ENCODE results near the gene FAM53B. TPM values are rescaled to one million over a fixed set of nuclear protein-coding genes. Genes with fewer than 3 reads are reported as not detected.
A peak's percentile ranks its signal among the peaks of the same experiment; 100 is the strongest.

FAM53B gene
- total RNA-seq, 1 donor from 2014 or later, result 41.3 TPM

DNA sequence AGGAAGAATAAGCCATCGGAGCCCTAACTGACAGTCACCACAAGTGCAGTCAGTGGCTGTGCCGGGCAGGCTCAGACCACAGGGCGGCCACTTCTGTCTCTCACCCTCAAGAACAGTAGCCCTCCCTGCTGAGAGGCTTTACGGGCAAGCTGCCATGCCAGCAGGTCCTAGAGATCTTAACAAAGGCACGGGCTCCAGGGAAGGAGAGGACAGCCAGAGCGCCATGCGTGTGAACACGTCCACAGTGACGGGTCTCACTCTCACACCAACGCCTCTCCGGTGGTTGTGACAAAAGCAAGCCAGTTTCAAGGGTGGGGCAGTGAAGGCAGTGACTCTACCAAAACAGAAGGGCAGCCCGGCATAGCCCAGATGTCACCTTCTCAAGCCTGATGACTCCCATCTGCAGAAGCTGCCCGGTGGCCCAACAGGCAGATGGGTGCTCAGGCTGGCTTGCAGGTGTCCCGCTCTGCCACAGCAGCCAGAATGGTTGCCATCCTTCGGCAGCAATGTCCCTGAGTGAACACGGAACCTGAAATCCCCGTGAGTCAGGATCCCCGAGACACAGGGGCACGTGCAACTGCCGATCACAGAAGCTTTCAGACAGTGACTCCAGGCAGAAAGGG lies 102.0 kb downstream of the FAM53B start:
- Mint-ChIP-seq H3K4me3 (no peak overlapping the region), H3K27me3 (ENCODE audit: low read depth) (no peaks in the 10 kb centered on the region), H3K27ac (ENCODE audit: unreplicated experiment) (no peak overlapping the region), H3K36me3 (ENCODE audit: low read depth) (no peaks in the 10 kb centered on the region), H3K4me1 (peaks cover 54% of the 10 kb centered on the region), H3K9me3 (no peaks in the 10 kb centered on the region)
- TF ChIP-seq, protein P1, sequence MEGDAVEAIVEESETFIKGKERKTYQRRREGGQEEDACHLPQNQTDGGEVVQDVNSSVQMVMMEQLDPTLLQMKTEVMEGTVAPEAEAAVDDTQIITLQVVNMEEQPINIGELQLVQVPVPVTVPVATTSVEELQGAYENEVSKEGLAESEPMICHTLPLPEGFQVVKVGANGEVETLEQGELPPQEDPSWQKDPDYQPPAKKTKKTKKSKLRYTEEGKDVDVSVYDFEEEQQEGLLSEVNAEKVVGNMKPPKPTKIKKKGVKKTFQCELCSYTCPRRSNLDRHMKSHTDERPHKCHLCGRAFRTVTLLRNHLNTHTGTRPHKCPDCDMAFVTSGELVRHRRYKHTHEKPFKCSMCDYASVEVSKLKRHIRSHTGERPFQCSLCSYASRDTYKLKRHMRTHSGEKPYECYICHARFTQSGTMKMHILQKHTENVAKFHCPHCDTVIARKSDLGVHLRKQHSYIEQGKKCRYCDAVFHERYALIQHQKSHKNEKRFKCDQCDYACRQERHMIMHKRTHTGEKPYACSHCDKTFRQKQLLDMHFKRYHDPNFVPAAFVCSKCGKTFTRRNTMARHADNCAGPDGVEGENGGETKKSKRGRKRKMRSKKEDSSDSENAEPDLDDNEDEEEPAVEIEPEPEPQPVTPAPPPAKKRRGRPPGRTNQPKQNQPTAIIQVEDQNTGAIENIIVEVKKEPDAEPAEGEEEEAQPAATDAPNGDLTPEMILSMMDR (conservative IDR thresholded peaks at IDR 0.05), result no peak
- DNase-seq (ENCODE audit: low read depth, low spot score), result no peak

DNA sequence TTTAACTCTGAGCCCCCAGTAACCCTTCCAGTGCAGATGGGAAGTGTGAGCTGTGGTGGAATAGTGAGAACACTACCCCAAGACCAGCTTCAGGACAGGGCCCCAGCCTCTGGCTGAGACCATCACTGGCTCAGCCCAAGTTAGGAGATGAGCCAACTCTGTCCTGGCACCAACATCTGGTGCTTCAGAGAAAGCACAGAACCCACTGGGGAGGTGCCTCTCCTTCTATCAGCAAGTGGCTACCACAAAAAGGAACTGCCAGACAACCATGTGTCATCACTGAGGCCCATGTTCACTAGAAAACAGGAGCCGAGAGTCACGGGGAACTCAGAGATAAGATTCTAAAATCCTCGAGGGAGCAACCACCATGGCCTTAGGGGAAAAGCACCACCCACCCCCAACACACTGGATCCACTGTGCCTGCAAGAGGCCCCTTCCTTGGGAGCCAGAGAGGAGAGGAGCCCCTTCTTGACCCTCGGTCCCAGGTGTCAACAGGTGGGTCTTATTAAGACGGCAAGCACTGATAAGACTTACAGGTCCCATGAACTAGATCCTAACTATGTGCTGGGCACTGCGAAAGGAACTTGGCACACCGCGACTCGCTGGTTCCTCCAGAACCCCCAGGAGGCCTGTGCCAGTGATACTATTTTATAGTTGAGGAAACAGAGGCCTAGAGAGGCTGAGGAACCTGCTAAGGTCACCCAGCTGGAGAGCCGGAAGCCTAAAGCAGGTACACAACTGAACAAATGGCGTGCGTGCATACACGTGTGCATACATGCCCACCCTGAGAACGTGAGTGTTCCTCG lies 102.7 kb downstream of the FAM53B start:
- H3K36me3 Mint-ChIP-seq (ENCODE audit: low read depth), result no peaks in the 10 kb centered on the region
- H3K4me3 Mint-ChIP-seq, result peak overlapping the region; percentile 49
- H3K9me3 Mint-ChIP-seq, result no peaks in the 10 kb centered on the region
- H3K27ac Mint-ChIP-seq (ENCODE audit: unreplicated experiment), result peak overlapping the region; percentile 96
- TF ChIP-seq, protein P1 (conservative IDR thresholded peaks at IDR 0.05), result no peak
- H3K4me1 Mint-ChIP-seq, result peaks cover 54% of the 10 kb centered on the region
- no peak for DNase-seq (ENCODE audit: low read depth, low spot score)
- no peaks in the 10 kb centered on the region for H3K27me3 Mint-ChIP-seq (ENCODE audit: low read depth)

GRCh38 chr10:124640538-124641231 lies 103.5 kb downstream of the FAM53B start:
- Mint-ChIP-seq H3K4me1 (peaks cover 50% of the 10 kb centered on the region), H3K36me3 (ENCODE audit: low read depth) (no peaks in the 10 kb centered on the region), H3K27ac (ENCODE audit: unreplicated experiment) (peak overlapping the region; percentile 96), H3K27me3 (ENCODE audit: low read depth) (no peaks in the 10 kb centered on the region), H3K9me3 (no peaks in the 10 kb centered on the region), H3K4me3 (peak overlapping the region; percentile 49)
- TF ChIP-seq, protein P1 (conservative IDR thresholded peaks at IDR 0.05), result no peak
- peak; percentile 54 for DNase-seq (ENCODE audit: low read depth, low spot score)

- DNase-seq (ENCODE audit: low read depth, low spot score), result no peak
- no peaks in the 10 kb centered on the region for H3K9me3 Mint-ChIP-seq
- H3K4me3 Mint-ChIP-seq, result no peak overlapping the region
- no peaks in the 10 kb centered on the region for H3K27me3 Mint-ChIP-seq (ENCODE audit: low read depth)
- peaks cover 50% of the 10 kb centered on the region for H3K4me1 Mint-ChIP-seq
- no peaks in the 10 kb centered on the region for H3K36me3 Mint-ChIP-seq (ENCODE audit: low read depth)
- peak overlapping the region; percentile 96 for H3K27ac Mint-ChIP-seq (ENCODE audit: unreplicated experiment)
- TF ChIP-seq, protein P1 (conservative IDR thresholded peaks at IDR 0.05), result no peak
Measured at GRCh38 chr10:124640056-124640455, 104.1 kb downstream of the FAM53B start.

- Mint-ChIP-seq H3K36me3 (ENCODE audit: low read depth) (peaks cover under 1% of the 10 kb centered on the region), H3K4me3 (no peak overlapping the region), H3K4me1 (peaks cover 50% of the 10 kb centered on the region), H3K9me3 (no peaks in the 10 kb centered on the region), H3K27ac (ENCODE audit: unreplicated experiment) (no peak overlapping the region), H3K27me3 (ENCODE audit: low read depth) (no peaks in the 10 kb centered on the region)
- TF ChIP-seq, protein P1 (conservative IDR thresholded peaks at IDR 0.05), result no peak
- DNase-seq (ENCODE audit: low read depth, low spot score), result no peak
Measured at GRCh38 chr10:124639646-124640045, 104.5 kb downstream of the FAM53B start.
